ENCODE measurements around the gene BRD1.

Gene BRD1

GRCh38 chr22:49724893-49725489, 102.7 kb downstream of the BRD1 start:
- DNase-seq = peak; percentile 48

DNA sequence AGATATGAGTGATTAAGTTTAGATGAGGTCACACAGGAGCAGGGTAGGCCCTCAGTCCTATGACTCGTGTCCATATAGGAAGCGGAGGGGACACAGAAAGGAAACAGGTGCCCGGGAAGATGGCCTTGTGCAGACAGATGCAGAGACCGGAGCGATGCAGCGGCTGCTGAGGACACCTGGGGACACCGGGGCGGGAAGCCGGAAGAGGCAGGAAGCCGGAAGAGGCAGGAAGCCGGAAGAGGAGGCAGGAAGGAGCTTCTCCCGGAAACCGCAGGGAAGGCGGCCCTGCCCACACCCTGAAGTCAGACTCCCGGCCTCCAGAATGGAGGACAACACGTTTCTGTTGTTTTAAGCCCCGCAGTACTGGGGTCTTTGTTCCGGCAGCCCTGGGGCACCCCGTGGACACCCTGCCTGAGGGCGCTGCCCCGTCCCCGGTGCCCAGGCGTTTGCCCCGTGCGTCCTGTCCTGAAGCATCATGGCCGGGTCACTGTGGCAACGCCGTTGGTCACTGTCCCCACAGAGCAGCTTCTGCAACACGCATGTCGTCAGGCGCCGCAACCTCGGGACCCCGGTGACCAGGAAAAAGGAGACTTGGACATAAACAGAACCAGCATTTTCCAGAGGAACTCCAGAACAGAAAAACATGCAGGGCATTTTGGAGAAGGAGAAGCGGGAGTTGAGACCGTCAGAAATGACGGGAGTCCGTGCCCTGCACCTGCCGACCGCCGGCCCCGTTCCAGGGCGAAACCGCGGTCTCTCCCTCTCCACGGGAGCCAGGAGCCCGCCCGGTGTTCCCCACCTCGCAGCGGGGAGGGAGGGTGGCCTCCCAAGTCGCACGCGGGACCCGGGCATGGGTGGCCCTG, 103.4 kb downstream of the BRD1 start:
- DNase-seq = peak; percentile 29

GRCh38 chr22:49723478-49724029, 104.1 kb downstream of the BRD1 start:
- DNase-seq = no peak
